NCI-H1092 (cell line): ENCODE measurements around the gene SLC66A2.
"Not testable (repeated sequence)": the region's sequence is repeated elsewhere in the genome, so short reads cannot be mapped to it uniquely, and the experiment has no call there.

Experiments used
- DNase-seq: peaks from one replicate; lab custom pipeline; 2025; lab: John Stamatoyannopoulos, UW

SLC66A2 gene

DNA sequence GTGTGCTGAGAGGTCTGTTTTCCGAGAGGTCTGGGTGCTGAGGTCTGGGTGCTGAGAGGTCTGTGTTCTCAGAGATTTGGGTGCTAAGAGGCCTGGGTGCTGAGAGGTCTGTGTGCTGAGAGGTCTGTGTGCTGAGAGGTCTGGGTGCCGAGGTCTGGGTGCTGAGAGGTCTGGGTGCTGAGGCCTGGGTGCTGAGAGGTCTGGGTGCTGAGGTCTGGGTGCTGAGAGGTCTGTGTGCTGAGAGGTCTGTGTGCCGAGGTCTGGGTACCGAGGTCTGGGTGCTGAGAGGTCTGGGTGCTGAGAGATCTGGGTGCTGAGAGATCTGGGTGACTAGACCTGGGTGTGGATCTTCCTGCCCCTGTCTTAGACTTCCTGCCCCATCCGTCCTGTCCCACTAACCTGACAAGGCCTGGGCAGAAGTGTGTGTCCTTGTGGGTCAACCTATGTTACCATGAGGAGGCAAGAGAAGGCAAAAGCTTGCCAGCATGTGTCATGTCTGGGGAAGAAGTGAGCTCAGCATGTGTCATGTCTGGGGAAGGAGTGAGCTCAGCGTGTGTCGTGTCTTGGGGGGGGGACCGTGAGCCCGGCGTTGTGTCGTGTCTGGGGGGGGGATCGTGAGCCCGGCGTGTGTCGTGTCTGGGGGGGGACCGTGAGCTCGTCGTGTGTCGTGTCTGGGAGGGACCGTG lies 84.4 kb downstream of the SLC66A2 start:
- no peak for DNase-seq

DNA sequence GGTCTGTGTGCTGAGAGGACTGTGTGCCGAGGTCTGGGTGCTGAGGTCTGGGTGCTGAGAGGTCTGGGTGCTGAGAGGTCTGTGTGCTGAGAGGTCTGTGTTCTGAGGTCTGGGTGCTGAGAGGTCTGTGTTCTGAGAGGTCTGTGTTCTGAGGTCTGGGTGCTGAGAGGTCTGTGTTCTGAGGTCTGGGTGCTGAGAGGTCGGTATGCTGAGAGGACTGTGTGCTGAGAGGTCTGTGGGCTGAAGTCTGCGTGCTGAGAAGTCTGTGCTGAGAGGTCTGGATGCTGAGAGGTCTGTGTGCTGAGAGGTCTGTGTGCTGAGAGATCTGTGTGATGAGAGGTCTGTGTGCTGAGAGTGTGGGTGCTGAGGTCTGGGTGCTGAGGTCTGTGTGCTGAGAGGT lies 85.5 kb downstream of the SLC66A2 start:
- not testable (repeated sequence) for DNase-seq

DNA sequence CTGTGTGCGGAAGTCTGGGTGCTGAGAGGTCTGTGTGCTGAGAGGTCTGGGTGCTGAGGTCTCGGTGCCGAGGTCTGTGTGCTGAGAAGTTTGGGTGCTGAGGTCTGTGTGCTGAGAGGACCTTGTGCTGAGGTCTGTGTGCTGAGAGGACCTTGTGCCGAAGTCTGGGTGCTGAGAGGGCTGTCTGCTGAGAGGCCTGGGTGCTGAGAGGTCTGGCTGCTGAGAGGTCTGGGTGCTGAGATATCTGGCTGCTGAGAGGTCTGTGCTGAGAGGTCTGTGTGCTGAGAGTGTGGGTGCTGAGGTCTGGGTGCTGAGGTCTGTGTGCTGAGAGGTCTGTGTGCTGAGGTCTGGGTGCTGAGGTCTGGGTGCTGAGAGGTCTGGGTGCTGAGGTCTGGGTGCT lies 86.5 kb downstream of the SLC66A2 start:
- not testable (repeated sequence) for DNase-seq

DNA sequence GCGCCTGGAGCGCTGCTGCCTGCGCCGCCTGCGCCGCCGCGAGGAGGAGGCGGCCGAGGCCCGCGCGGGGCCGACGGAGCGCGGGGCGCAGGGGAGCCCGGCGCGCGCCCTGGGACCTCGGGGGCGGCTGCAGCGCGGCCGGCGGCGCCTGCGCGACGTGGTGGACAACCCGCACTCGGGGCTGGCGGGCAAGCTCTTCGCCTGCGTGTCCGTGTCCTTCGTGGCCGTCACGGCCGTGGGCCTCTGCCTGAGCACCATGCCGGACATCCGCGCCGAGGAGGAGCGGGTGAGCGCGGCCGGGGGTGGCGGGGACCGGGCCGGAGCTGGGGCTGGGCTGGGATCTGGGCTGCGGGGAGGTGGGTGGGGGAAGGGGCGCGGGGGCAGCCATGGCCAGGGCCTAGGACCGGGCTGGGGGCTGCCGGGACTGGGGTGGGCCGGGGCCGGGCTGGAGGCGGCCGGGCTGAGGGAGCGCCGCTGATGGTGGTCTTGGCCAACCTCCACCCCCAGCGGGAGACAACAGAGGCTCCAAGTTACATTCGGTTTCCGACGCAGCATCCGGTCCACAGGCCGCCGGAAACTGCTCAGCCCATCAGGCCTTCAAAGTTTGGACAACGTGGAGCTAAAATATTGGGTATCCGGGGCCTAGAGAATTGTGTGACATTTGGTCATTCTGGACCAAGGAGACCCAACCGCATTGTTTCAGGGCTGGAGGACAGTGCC lies 87.3 kb downstream of the SLC66A2 start:
- no peak for DNase-seq

DNA sequence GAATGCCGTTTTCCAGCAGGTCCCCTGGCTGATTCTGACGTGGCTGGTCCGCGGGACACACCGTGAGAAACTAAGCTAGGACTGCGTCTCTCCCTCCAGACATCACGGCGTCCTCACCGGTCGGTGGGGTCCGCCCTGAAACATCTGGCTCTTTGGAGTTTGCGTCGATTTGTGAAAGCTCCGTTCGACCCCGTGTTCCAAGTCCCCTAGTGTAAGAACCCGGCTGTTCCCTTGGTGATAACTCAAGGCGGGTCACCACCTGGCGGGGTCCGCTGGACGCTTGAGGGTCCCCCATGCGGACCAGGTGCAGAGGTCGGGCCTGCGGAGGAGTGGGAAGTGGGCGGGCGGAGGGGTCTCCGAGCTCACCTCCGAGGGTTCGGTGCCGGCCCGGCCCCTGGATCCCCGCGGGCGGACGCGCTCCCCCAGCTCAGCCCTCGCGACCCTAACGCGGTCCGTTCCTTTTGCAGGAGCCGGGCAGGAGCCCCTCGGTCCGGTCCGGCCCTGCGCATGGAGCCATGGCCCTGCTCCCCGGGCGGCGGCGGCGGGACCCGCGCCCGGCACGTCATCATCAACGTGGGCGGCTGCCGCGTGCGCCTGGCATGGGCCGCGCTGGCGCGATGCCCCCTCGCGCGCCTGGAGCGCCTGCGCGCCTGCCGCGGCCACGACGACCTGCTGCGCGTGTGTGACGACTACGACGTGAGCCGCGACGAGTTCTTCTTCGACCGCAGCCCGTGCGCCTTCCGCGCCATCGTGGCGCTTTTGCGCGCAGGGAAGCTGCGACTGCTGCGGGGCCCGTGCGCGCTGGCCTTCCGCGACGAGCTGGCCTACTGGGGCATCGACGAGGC lies 88.1 kb downstream of the SLC66A2 start:
- no peak for DNase-seq

DNA sequence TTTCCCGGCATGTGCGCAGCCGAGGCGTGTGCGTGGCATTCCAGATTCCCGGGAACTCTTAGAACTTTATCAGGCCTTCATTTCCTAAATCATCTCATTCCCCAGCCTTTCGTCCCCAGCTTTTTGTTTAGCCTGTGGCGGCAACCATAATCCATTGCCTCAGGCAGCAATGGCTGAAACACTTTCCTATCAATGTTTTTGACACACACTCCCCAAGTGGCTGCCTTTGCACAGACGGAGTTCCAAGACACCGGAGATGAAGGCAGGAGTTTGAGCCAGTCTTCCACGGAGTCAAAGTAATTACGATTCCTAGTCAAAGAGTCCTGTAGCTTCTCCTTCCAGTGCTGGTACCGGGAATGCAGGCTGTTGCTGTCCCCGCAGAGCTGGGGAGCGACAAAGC lies 88.9 kb downstream of the SLC66A2 start:
- DNase-seq, result no peak

DNA sequence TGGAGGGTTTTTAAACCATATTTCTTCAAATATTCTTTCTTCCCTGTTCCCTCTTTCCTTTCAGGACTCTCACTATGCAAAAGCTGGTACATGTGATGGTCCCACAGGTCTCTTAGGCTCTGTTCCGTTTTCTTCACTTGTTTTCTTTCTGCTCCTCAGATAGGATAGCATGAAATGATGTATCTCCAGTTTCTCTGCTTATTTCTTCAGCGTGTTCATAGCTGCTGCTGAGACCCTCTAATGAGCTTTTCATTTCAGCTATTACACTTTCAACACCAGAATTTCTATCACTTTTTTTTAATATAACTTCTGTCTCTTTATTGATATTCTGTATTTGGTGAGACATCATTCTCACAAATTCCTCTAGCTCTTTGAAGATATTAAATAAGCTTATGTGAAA lies 89.8 kb downstream of the SLC66A2 start:
- no peak for DNase-seq

DNA sequence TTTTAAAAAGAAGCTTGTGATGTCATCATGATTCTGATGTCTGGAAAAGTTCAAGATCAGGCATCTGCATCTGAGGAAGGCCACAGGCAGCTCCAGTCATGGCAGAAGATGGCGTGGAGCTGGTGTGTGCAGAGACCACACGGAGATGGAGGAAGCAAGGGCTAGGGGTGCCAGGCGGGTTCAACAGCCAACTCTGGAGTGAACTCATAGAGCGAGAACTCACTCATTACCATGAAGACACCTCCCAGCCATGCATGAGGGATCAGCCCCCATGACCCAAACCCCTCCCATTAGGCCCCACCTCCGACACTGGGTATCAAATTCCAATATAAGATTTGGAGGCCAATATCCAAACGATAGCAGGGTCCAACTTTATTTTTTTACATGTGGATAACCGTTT lies 92.1 kb downstream of the SLC66A2 start:
- no peak for DNase-seq

DNA sequence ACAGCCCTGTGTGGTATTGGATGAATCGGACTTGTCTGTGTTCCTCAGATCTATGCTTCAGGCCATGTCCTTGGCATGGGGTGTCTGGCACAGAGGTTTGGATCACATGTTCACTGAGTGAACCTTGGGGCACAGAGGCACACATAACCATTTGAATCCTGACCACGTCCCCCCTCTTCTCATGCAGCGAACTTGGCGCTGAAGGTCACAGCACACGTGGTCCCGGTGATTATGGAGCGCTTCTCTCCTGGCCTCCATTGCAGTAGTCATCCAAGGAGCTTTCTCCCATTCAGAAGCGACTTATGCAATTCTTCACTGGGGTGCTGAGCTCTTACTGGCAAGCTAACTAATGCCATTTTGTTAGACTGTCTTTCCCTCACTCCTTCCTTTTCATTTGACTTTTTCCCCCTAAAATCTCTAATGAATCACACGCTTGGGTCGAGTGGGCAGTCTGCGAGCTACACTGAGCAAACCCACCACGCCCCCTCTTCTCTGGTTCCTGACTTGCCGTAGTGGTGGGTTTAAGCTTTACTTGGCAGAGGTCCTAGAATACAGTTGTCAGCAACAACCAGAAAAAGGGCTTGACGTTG lies 94.3 kb downstream of the SLC66A2 start:
- peak; percentile 82 for DNase-seq

DNA sequence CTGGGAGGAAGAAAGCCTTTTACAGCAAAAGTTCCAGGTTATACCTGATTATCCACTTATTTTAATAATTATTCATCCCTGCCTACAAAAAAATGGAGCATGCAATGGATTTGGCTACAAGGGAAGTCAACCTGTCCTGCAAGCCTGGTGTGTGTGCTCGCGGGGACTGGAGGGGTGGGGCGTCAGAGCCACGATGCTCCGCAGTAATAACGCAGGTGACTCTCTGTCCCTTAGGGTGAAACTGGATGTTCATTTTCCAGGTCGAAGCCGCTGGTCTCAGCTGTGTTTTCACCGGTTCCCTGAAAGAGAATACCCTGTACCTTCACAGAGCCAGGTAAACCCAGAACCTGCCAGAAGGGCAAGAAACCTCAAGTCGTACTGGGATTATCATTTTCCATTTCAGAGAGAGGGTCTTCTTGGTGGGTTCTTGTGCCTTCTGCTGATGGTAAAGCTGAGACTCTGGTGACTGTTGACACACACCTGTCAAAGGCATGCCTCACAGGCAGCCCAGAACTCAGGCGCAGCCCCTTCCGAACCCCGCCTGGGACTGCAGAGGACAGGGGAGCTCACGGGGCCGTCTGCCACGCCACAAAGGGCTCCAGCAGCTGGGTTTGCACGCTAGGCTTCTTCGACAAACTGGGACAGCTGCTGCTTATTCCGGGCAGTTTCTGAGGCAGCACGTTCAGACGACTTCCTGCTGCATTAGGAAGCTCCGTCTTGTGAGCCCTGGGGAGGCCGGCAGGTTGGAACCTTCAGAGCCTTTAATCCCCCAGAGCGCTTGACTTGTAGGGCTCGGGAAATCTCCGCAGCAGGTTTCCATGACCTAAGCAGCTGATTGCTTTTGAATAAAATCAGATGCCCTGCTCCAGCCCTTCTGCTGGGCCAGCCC lies 95.1 kb downstream of the SLC66A2 start:
- peak; percentile 51 for DNase-seq

DNA sequence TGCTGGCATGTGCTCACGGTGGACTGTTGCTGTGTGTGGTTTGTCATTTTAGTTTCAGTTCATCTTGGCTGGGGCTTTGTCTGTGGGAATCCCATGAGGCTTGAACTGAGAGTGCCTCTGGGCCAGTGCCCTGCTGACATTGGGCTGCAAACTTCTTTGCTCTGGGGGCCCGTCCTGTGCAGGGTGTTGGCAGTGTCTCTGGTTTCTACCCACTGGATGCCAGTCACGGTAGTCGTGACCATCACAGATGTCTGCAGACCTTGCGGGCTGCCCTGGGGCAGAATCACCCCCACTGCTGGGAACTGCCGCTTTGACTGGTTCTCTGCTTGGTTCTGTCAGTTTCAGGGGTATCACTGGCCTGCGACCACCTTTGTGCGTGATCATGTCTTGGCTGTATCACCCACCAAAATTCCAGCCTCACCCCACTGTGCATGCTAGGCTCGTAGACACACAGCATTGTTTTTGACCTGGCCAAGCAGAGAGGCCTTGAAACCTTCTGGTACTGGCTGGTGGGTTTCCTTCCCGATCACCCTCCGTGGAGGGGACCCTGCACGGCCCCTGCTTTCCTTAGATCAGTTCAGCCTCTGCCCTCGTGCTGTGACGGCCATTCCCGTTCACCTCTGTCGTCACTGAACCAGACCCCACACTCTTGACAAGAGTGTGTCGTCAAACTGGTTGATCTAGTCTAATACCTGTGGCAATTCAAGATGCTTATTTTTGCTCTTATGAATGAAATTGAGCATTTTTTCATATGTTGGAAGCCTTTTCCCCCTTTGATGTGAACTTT lies 96.1 kb downstream of the SLC66A2 start:
- no peak for DNase-seq

DNA sequence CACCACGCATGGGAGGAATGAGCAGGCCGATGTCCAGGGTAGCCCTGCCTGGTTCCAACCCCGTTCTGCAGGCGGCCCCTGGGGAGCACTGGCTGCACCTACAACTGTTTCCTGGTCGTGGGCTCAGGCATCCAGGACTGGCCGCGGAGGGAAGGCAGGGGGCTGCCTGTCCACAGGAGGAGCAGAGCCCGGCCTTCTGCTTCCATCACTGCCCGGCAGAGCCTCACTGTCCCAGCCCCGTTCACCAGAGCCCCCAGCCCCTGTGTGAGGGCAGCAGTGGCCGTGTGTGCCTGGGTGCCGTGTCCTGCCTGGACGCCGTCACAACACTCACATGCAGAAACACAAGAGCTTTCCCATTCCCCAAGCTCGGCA lies 97.5 kb downstream of the SLC66A2 start:
- DNase-seq, result no peak

DNA sequence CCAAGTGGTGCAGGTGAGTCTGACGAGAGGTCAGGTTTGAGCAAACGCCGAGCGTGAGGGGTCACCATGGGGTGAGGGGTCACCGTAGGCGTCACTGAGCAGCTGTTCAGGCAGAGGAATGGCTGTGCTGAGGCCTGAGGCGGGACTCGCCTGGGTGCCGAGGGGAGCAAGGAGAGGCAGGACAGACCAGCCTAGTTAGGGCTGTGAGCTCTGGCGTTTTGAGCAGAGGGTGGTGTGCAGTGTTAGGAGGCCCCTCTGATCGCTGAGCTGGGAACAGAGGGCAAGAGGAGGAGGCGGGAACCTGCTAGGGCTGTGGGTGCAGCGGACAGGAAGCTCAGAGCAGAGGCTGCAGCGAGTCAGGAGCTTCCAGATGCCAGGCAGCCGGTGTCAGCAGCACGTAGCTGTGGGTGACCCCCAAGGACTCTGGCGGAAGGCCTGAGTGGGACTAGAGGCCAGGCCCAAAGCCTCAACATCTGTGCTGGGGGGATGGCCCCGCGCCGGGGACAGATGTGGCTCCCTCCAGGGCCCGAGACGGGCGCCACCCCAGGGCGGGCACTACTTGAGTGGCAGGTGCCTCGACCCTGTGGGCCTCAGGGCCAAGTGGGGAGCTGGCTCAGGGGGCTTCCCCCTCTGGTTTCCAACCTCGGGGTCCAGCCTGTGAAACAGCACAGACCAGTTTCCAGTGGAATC lies 98.0 kb downstream of the SLC66A2 start:
- DNase-seq, result no peak

DNA sequence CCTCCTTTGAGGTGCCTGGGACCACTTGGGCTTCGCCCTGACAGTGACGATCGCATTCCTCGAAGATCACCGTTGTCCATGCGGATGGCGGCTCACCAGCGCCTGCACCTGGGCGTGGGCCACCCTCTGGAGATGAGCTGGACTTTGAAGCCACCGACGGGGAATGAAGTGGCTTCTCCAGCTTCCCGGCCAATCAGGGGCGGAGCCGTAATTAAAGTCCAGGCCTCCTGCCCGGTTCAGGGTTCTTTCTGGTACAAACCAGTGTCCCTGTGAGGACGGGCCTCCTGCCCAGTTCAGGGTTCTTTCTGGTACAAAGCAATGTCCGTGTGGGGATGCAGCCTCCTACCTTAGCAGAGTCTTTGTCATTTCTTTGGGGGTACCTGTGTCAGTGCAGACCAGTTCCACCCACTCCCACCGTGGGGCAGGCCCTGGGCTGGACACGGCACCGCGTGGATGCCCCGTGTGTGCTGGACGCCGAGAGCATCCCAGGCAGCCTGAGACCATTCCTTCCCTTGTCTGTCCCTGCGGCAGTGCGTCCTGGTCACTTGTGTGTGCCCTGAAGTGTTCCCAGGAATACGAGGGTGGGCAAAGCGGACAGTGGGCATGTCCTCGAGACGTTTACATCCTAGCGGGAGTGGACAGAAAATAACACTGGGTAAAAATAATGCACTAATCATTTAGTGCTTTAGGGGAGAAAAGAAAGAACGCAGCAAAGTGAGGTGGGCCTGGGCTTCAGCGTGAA lies 98.7 kb downstream of the SLC66A2 start:
- DNase-seq, result no peak
